GM18517 (cell line): Measurements from ENCODE around the gene ARMC3.
"Not testable (repeated sequence)": the region's sequence is repeated elsewhere in the genome, so short reads cannot be mapped to it uniquely, and the experiment has no call there.

ENCODE experiments used
- ATAC-seq: cut with Tn5 transposase; IDR thresholded peaks from one replicate; pipeline ENCODE4 v1.9.1; 2021; ENCODE audit warnings: mild to moderate bottlenecking, moderate library complexity; ENCODE audit not compliant: unreplicated experiment

Gene ARMC3

GRCh38 chr10:23046027-23046426 is 118.2 kb downstream of the ARMC3 start:
- ATAC-seq, result no peak

GRCh38 chr10:23047201-23048050 is 119.6 kb downstream of the ARMC3 start:
- ATAC-seq, result no peak

- ATAC-seq, result no peak
These were observed 120.3 kb downstream of the ARMC3 start for GRCh38 chr10:23048191-23048590.

GRCh38 chr10:23051278-23051677 is 123.4 kb downstream of the ARMC3 start:
- no peak for ATAC-seq

- no peak for ATAC-seq
These were observed 124.0 kb downstream of the ARMC3 start for GRCh38 chr10:23051855-23052331.

GRCh38 chr10:23053036-23053435 is 125.2 kb downstream of the ARMC3 start:
- no peak for ATAC-seq

GRCh38 chr10:23055424-23056185 is 127.8 kb downstream of the ARMC3 start:
- ATAC-seq, result no peak

- no peak for ATAC-seq
These were observed 128.3 kb downstream of the ARMC3 start for GRCh38 chr10:23056186-23056579.

- no peak for ATAC-seq
These were observed 130.5 kb downstream of the ARMC3 start for GRCh38 chr10:23058366-23058765.

GRCh38 chr10:23060918-23061317 is 133.1 kb downstream of the ARMC3 start:
- ATAC-seq, result no peak

GRCh38 chr10:23063045-23063972 is 135.5 kb downstream of the ARMC3 start:
- no peak for ATAC-seq

GRCh38 chr10:23063973-23064812 is 136.3 kb downstream of the ARMC3 start:
- ATAC-seq, result no peak

GRCh38 chr10:23064813-23065114 is 136.9 kb downstream of the ARMC3 start:
- ATAC-seq, result not testable (repeated sequence)

GRCh38 chr10:23065181-23065948 is 137.5 kb downstream of the ARMC3 start:
- ATAC-seq, result no peak

GRCh38 chr10:23067337-23067736 is 139.5 kb downstream of the ARMC3 start:
- ATAC-seq, result no peak

- no peak for ATAC-seq
These were observed 140.3 kb downstream of the ARMC3 start for GRCh38 chr10:23067939-23068775.

GRCh38 chr10:23069019-23069815 is 141.4 kb downstream of the ARMC3 start:
- ATAC-seq, result no peak
